Measurements from ENCODE around the gene SOX6. TPM values are rescaled to one million over a fixed set of nuclear protein-coding genes. Genes with fewer than 3 reads are reported as not detected.

The SOX6 gene
- total RNA-seq, 1 experiment from 2014 or later, result not detected

- no peaks in the 10 kb centered on the region for H4K20me1 ChIP-seq (ENCODE audit: control insufficient read depth, insufficient read depth, insufficient read length)
- H2AK5ac ChIP-seq (ENCODE audit: insufficient read length, low read length), result no peak overlapping the region
- Mint-ChIP-seq H3K9me3 (no peaks in the 10 kb centered on the region; a peak in 1 of 5 replicates), H3K27me3 (ENCODE audit: low read depth) (peaks cover 2% of the 10 kb centered on the region; the same call in 1 of the 2 replicates), H3K4me1 (peaks cover 30 to 33% of the 10 kb centered on the region in 2 experiments), H3K4me3 (no peak overlapping the region), H3K36me3 (ENCODE audit: insufficient read depth in 1 of 3, low read depth in 3 of 3) (no peaks in the 10 kb centered on the region), H3K27ac (0 out of 7 replicates have a peak overlapping the region, but pooled peaks of 1 of the 3 experiments have one; percentile 19)
- no peaks in the 10 kb centered on the region for H3K9me3 ChIP-seq (ENCODE audit: control insufficient read depth, low read depth, low read length)
- no peak overlapping the region for H4K8ac ChIP-seq (replicated peaks; ENCODE audit: insufficient read length, low read depth, low read length)
- H3K23me2 ChIP-seq (ENCODE audit: insufficient read length, low read depth, low read length, poor library complexity, severe bottlenecking), result no peaks in the 10 kb centered on the region
- H2BK15ac ChIP-seq (ENCODE audit: low read depth, low read length), result no peak overlapping the region
- no peak overlapping the region for H4K91ac ChIP-seq (ENCODE audit: insufficient read length, low read depth, low read length)
- DNase-seq, result no peak
- H3K56ac ChIP-seq (ENCODE audit: insufficient read length, low read depth, low read length), result no peak overlapping the region
- no peak overlapping the region for H2AFZ ChIP-seq (ENCODE audit: low read length)
- H3T11ph ChIP-seq (ENCODE audit: low read length), result no peak overlapping the region
- no peaks in the 10 kb centered on the region for H3K79me1 ChIP-seq (ENCODE audit: insufficient read depth, low read depth, low read length, poor library complexity, severe bottlenecking)
- no peak overlapping the region for H2BK20ac ChIP-seq (ENCODE audit: low read depth, low read length, poor library complexity, severe bottlenecking)
- no peak overlapping the region for H3K27ac ChIP-seq (ENCODE audit: insufficient read length, low read depth, low read length)
- H3K9ac ChIP-seq (ENCODE audit: extremely low read depth, insufficient read length, low read length), result no peak overlapping the region
- H3K79me2 ChIP-seq (ENCODE audit: insufficient read depth, low read length), result no peaks in the 10 kb centered on the region
- no peak for TF ChIP-seq CTCF (conservative IDR thresholded peaks at IDR 0.05)
- no peak overlapping the region for H3K18ac ChIP-seq (ENCODE audit: insufficient read length, low read depth, low read length)
- H3K27me3 ChIP-seq (ENCODE audit: insufficient read depth, low read length), result no peaks in the 10 kb centered on the region
- no peak overlapping the region for H3K4me2 ChIP-seq (ENCODE audit: insufficient read depth, insufficient read length, low read length)
- H3K23ac ChIP-seq (ENCODE audit: insufficient read length, low read depth, low read length), result no peak overlapping the region
- no peak overlapping the region for H2BK120ac ChIP-seq (ENCODE audit: low read depth, low read length, poor library complexity, severe bottlenecking)
- no peak overlapping the region for H2BK12ac ChIP-seq (ENCODE audit: insufficient read length, low read depth, low read length)
- no peak overlapping the region for H3K14ac ChIP-seq (ENCODE audit: insufficient read depth, low read length)
- no peak overlapping the region for H4K5ac ChIP-seq (ENCODE audit: insufficient read length, low read depth, low read length)
- WGBS (ENCODE audit: extremely low coverage, insufficient read length, low lambda C conversion rate), result no CpG with 5 or more reads among the region's 1 CpG
- H3K4ac ChIP-seq (ENCODE audit: low read depth, low read length), result no peak overlapping the region
- H3K4me1 ChIP-seq (ENCODE audit: insufficient read depth, low read length), result no peaks in the 10 kb centered on the region; the same call in 1 of the 2 replicates
- H2BK5ac ChIP-seq (ENCODE audit: insufficient read length, low read length), result no peak overlapping the region
Measured at GRCh38 chr11:16184588-16184987, 171.8 kb downstream of the SOX6 start.
